ENCODE measurements around the gene KCNAB3.
A peak's percentile ranks its signal among the peaks of the same experiment; 100 is the strongest.
"Not testable (repeated sequence)": the region's sequence is repeated elsewhere in the genome, so short reads cannot be mapped to it uniquely, and the experiment has no call there.

KCNAB3 gene

DNA sequence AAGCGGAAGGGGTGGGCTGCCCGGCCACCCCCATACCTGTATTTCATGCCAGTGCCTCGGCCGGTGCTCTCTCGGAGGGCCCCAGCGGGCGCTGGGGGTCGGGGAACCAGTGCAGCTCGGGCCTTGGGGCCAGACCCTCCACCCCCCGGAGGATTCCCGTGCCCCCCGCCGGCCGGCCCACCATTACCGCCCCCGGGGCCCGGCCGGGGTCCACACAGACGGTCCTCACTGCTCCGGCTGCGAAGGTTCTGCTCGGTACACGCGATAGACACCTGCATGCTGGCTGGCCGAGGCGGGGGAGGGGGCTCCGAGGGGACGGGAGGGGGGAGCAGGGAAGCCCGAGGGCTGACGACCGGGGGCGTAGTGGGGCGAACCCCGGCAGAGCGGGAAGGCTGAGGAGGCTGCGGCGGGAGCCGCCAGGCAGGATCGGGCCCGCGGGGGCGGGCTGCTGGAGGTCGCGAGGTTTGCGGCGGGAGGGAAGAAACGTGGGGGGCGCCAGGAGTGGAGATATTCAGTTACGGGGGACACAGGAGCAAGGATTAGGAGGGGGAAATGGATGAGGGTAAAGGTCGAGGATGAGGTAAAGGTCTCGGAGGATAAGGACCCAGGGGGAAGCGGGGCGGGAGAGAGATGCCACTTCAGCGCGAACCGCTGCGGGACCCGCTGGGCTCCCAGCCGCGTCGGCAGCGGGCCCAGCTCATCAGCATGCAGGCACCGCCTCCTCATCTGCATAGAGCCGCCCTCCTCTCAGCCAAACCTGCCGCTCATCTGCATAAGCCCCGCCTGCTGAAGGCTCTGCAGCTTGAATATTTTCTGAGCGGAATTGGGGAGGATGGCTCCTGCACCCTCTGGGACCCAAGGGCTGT is at the start of gene KCNAB3:
KCNAB3 (minus strand) TSS at position 699 of the 866 bp plus-strand sequence; CDS start at position 278, 421 bp downstream.
- DNase-seq (ENCODE audit: low read depth in 3 of 3) = peak in 1 of 3 donors; percentile 38

DNA sequence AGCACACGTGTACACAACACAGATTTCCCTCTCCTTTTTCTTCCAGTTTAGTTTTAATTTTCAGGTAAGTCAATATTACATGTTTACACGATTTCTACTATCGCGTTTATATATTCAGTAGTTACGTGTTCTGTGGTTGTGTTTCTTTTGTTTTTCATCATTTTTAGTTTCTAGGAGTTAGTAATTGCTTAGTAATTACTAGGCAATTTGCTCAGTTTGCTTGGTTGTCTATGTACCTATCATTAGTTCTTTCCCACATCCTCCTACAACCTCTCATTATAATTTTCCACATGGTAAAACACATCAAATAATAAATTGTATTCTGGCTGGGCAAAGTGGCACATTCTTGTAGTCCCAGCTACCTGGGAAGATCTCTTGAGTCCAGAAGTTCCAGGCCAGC is 48.1 kb upstream of the KCNAB3 start:
- DNase-seq (ENCODE audit: low read depth in 3 of 3) = no peak

DNA sequence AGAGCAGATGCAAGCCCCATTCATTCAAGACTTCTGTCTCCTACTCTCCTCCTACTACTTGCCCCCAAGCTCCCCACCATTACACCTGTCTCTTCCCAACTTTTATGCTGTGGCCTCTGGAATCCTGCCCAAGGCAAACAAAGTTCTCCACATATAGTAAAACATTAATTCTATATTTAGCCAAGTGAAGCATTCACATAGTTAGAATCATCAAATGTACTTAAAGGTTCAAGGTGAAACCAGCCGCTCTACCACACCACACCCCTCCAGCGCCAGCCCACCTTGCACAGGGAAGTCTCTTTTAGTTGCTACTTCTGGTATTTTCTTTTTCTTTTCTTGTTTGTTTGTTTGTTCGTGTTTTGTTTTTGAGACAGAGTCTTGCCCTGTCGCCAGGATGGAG is 47.4 kb upstream of the KCNAB3 start:
- DNase-seq (ENCODE audit: low read depth in 3 of 3) = no peak

DNA sequence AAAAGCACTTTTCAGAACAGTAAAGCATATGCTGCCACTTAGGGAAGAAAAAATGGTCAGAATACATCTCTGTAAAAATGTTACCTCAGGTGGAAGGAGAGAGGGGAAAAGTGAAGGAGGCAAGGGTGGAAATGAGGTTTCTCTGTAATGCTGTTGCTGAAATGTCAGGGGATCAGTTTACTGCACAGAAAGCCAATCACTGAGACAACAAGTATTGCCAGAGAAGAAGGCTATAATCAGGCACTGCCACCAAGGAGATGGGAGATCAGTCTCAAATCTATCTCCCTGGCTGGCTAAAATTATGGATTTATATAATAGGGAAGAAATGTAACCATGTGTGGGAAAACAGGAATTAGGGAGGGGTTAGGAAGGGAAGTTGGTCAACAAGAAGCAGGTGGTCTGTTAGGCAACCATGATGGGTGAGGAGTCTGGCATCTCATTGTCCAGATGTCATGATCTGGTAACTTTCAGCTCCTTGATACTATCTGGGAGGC is 45.0 kb upstream of the KCNAB3 start:
- no peak for DNase-seq (ENCODE audit: low read depth in 3 of 3)

DNA sequence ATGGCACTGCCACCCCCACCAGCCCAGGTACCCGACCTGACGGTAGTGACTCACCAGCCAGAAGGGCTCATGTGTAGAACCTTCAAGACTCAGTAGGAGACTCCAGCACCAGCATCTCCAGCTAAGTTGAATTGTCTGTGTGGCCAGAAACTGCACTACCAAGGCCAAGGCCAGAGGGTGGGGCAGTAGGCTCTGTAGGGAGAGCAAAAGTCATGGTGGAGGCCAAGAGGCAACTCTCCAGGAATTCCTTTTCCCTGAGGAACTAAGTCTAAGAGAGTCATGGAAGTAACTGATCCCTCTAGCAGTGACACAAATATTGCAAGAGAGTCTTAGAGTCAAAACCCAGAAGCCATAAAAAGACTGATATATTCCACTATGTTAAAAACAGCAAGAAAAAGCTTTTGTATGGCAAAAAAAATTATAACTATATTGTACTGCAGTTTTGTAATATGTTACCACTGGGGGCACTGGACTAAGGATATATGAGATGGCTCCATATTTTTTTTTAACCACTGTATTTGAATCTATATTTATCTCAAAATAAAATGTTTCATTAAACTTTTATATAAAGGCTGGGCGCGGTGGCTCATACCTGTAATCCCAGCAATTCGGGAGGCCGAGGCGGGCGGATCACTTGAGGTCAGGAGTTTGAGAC is 42.6 kb upstream of the KCNAB3 start:
- no peak for DNase-seq (ENCODE audit: low read depth in 3 of 3)

DNA sequence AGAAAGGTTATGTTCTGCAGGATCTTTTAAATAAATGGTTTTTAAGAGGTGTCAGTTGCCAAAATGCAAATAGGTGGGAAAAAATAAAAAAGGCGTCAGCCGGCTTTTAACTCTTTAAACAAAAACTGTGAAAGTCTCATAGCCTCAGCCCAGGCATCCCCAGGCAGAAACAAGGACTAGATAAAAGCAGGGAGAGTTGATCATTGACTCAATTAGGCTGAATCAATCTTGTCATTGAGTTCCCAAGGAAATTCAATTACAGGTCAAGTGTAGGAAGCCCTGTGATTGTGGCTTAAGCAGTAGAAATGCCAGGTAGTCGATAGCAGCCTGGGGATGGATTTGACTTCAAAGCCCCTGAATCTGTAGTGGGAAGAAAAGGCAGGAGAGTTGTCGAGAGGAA is 42.0 kb upstream of the KCNAB3 start:
- no peak for DNase-seq (ENCODE audit: low read depth in 3 of 3)

DNA sequence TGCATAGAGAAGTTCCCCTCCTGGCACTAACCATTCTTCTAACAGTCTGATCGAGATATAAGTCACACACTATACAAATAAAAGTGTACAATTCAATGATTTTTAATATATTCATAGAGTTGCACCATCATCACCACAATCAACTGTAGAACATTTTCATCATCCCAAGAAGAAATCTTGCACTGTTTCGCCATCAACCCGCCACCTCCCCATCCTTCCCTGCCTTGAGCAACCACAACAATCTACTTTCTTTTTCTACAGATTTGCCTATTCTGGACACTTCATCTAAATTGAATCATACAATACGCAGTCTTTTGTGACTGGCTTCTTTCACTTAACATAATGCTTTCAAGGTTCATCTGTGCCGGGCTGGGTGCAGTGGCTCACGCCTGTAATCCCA is 39.8 kb upstream of the KCNAB3 start:
- no peak for DNase-seq (ENCODE audit: low read depth in 3 of 3)

DNA sequence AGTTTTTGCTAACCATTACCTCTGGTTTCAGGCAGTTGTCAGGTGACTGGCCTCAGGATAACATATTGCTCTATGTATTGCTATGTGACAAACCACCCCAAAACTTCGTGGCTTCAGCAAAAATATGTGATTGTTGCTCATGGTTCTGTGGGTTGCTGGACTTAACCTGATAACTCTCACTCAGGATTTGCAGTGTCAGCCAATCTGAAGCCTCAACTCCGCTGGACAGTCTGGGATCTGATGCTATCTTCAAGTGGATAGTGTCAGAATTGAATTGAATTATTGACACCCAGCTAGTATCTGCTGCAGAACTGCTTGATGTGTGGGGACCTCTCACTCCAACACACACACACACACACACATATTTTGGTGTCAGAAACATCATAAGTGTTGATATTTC is 38.1 kb upstream of the KCNAB3 start:
- DNase-seq (ENCODE audit: low read depth in 3 of 3) = no peak

DNA sequence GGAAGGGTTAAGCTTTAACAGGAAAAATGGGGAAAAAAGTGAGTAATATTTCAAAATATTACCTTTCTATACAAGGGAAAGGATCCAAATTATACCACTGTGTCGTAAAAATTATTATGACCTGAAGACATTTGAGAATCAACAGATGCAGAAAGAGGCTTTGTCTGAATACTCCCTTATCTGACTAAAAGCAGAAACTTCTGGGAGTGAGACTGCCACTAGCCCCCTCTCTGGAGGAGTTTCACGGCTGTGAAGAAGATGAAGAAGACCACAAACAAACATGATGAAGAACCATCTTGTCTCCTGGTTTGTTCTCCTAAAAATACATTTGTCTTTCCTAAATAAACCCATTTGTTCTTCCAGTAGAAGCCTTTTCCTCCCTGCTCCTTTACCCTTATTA is 31.8 kb upstream of the KCNAB3 start:
- no peak for DNase-seq (ENCODE audit: low read depth in 3 of 3)

DNA sequence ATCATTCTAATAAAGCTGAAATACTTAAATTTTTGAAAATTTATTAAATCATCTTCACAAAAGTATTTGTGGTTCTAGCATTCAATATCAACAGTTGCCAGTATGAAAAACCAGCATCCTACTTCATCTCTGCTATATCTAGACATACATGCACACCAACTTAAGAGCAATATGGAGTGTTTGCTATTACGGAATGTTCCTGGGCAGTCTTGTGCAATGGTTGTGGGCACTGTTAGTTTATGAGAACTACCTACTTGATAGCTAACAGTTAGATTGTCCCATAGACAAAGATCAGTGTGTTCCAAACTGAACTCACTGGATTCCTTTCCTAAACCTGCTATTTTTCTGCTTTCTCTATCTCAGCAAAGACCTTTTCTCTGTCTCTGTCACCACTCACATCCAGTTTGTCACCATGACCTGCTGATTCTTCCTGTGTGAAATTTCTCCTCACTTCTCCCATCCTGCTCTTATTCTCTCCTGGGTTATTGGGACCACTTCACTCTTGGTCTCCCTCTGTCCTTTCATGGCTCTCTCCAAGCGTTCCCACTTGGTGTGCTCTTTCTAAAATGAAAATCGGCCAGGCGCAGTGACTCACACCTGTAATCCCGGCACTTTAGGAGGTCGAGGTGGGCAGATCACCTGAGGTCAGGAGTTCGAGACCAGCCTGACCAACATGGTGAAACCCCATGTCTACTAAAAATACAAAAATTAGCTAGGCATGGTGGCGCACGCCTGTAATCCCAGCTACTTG is 30.0 kb upstream of the KCNAB3 start:
- no peak for DNase-seq (ENCODE audit: low read depth in 3 of 3)

DNA sequence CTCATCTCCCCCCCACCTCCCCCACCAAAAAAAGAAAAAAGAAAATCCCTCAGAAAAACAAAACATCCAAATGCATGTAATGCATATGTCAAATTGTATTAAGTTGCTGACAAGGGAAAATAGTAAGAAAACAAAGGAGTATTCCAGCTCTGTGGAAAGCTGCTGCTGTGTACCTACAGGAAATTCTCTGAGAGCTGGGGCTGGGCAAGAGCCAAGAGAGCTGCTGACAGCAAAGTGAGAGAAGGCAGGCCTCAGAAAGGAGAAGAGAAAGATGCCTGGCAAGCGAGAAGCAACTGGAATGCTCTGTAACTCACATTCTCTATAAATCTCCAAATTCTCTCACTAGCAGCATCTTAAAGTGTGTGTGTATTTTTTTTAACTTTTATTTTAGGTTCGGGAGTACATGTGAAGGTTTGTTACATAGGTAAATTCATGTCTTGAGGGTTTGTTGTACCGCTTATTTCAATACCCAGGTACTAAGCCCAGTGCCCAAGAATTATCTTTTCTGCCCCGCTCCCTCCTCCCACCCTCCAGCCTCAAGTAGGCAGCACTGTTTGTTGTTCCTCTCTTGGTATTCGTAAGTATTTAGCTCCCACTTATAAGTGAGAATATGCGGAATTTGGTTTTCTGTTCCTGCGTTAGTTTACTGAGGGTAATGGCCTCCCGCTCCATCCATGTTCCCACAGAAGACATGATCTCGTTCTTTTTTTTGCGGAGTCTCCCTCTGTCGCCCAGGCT is 26.7 kb upstream of the KCNAB3 start:
- no peak for DNase-seq (ENCODE audit: low read depth in 3 of 3)

DNA sequence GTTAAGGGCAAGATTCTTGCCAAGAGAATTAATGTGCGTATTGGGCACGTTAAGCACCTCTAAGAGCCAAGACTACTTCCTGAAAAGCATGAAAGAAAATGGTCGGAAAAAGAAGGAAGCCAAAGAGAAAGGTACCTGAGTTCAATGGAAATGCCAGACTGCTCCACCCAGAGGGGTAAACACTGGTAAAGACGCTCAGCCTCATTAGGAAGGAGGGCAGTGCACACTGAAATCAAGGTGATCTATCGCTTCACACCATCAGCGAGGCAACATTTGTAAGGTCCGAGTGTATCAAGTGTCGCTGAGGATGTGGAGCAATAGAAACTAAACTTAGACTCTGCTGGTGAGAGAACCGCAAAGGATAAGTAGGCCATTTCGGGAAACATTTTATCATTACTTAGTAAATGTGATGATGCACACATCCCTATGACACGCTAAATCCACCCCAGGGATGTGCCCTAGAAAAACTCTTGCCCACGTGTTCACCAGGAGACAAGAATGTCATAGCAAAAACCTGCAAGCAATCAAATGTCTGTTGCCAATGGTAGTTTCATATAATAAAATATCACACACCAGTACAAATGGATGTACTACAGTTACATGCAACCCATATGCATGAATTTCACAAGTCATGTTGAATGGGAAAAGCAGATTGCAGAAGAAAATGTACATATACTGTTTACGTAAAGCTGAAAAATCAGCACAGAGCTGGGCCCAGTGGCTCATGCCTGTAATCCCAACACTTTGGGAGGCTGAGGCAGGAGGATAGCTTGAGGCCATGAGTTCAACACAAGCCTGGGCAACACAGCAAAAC is 26.0 kb upstream of the KCNAB3 start:
- no peak for DNase-seq (ENCODE audit: low read depth in 3 of 3)

DNA sequence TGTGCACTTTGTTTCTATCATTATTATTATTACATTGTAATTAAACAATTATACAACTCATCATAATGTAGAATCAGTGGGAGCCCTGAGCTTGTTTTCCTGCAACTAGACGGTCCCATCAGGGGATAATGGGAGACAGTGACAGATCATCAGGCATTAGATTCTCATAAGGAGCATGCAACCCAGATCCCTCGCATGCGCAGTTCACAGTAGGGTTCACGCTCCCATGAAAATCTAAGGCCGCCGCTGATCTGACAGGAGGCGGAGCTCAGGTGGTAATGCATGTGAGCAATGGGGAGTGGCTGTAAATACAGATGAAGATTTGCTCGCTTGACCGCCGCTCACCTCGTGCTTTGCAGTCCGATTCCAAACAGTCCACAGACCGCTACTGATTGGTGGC is 23.6 kb upstream of the KCNAB3 start:
- DNase-seq (ENCODE audit: low read depth in 3 of 3) = not testable (repeated sequence)

DNA sequence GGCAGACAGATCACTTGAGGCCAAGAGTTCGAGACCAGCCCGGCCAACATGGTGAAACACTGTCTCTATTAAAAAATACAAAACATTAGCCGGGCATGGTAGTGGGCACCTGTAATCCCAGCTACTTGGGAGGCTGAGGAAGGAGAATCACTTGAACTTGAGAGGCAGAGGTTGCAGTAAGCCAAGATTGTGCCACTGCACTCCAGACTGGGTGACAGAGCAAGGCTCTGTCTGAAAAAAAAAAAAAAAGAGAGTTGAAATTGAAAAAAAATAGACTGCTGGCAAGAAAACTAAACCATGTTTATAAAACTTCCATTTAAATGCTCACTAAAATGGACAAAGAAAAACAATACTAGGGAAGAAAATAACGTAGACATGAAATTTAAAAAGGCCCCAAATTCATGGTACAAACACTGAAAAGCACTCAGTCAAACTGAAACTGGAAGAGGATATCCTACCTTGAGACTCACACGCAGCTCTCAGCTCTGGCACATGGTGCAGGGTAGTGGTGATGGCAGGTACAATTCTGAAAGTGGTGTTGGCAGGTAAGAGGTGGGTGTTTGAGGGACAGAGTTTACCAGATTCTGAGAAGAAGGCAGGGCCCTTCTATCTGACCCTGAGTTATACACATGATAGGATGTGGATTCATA is 21.6 kb upstream of the KCNAB3 start:
- DNase-seq (ENCODE audit: low read depth in 3 of 3) = peak in 1 of 3 donors; percentile 41

DNA sequence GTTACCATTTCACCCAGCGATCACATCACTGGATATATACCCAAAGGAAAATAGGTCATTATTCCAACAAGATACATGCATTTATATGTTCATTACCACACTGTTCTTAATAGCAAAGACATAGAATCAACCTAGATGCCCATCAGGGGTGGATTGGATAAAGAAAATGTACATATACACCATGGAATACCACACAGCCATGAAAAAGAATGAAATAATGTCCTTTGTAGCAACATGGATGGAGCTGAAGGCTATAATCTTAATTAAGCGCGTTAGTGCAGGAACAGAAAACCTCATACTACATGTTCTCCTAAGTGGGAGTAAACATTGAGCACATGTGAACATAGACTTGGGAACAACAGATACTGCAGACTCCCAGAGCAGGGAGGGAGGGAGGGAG is 20.9 kb upstream of the KCNAB3 start:
- no peak for DNase-seq (ENCODE audit: low read depth in 3 of 3)

DNA sequence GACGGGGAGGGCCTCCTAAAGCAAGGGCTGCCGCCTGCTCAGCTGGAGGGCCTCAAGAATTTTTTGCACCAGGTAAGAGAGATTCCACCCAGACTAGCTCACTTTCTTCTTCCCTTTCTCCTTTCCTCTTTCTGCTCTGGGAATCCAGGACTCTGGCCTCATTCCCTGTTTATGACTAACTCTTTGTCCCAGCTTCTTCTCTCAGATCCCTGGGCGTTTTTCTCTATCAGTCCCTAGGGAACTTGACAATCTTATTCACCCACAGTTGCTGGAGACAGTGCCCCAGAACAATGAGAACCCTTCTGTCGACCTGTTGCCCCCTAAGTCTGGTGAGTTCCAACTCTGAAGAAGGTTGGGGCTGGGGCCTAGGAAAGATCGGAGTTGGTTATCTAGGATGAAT is 18.0 kb upstream of the KCNAB3 start:
- DNase-seq (ENCODE audit: low read depth in 3 of 3) = no peak

DNA sequence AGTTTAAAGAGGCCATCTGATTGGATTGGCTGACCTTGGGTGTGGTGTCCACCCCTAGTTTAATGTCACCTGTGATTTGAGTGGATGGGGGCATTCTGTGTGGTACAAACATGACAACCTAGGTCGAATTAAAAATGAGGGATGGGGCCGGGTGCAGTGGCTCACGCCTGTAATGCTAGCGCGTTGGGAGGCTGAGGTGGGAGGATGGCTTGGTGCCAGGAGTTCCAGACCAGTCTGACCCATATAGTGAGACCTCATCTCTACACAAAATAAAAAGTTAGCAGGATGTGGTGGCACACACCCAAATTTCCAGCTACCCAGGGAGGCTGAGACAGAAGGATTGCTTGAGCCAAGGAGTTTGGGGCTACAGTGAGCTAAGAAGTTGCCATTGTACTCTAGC is 16.8 kb upstream of the KCNAB3 start:
- no peak for DNase-seq (ENCODE audit: low read depth in 3 of 3)

DNA sequence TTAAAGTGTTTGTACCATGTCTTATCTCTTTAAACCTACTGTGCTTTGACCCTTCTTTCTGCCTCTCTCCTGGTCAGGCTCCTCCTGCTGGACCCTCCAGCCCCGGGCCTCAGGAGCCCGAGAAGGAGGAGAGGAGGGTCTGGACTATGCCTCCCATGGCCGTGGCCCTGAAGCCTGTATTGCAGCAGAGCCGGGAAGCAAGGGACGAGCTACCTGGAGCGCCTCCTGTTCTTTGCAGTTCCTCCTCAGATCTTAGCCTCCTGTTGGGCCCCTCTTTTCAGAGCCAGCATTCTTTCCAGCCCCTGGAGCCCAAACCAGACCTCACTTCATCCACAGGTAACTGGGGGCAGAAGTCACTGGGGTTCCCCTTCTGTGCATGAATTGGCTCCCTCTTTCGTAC is 16.0 kb upstream of the KCNAB3 start:
- DNase-seq (ENCODE audit: low read depth in 3 of 3) = no peak

DNA sequence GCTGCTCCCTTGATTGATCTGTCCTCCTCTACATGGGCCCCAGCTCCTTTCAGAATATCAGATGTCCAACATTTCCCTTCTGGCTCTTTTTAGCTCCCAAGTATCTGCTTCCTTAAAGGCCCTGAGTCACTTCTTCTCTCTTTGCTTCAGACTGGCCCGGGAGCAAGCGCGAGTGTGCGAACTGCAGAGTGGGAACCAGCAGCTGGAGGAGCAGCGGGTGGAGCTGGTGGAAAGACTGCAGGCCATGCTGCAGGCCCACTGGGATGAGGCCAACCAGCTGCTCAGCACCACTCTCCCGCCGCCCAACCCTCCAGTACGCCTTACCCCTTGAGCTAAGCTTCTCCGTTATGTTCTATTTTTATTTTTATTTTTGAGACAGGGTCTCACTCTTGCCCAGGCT is 14.7 kb upstream of the KCNAB3 start:
- no peak for DNase-seq (ENCODE audit: low read depth in 3 of 3)

DNA sequence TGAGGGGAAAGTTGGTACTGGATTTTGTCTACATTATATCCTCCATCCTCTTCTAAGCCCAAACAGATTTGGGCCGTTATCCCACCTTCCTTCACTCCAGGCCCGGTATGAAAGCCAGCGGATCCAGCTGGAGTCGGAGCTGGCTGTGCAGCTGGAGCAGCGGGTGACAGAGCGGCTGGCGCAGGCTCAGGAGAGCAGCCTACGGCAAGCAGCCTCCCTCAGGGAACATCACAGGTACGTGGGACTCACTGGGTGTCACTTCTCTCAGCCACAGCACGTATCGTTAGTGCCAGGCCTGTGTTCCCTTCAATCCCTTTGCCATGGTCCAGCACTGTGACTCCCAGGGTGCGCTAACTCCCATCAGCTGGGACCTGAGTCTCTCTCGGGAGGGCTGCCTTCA is 13.6 kb upstream of the KCNAB3 start:
- no peak for DNase-seq (ENCODE audit: low read depth in 3 of 3)

Measured in stimulated activated CD4-positive, alpha-beta T cell treated with anti-CD3 and anti-CD28 coated beads, TNF-alpha, amount 100 ng/mL, for 48 hours (primary cell).